Measurements from ENCODE around the gene BGN. TPM values are rescaled to one million over a fixed set of nuclear protein-coding genes. Genes with fewer than 3 reads are reported as not detected.

The BGN gene
- polyA plus RNA-seq, 4 donors: 3.1 to 23.2 (median 12.6) TPM

DNA sequence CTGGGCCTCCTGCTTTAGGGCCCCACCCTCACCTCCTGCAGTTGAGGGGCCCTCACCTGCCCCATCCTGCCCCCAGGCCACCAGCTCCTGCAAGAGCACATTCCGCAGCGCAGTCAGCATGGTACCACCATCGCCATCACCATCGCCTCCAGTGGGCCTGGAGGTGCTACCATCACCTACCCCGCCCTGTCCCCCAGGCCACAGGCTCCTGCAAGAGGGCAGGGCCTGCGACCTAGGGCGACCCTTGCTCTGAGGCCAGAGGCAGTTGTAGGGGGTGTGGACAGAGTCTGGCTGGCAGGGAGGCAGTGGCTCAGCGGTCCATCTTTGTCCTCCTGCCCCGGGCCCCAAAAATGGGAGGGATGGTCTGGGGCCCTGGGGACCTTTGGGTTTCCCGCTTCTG lies 20.5 kb upstream of the BGN start:
- no peak for FAIRE-seq
- Histone ChIP-seq H3K27ac (ENCODE audit: low read depth in 1 of 3, low read length in 2 of 3) (no peak overlapping the region), H3K4me3 (ENCODE audit: low read depth in 1 of 3, low read length in 3 of 3) (no peak overlapping the region), H3K9me3 (ENCODE audit: control insufficient read depth in 2 of 2, insufficient read depth in 1 of 2, low read depth in 1 of 2, low read length in 1 of 2) (no peaks in the 10 kb centered on the region), H3K27me3 (ENCODE audit: control insufficient read depth in 3 of 3, insufficient read depth in 3 of 3, low read length in 3 of 3) (no peaks in the 10 kb centered on the region), H3K4me1 (ENCODE audit: control insufficient read depth in 3 of 3, insufficient read depth in 2 of 3, low read depth in 1 of 3, low read length in 2 of 3) (peaks cover 0 to 19% (median 3%) of the 10 kb centered on the region in 3 donors), H3K36me3 (ENCODE audit: control insufficient read depth in 3 of 3, insufficient read depth in 2 of 3, low read depth in 1 of 3, low read length in 3 of 3) (no peaks in the 10 kb centered on the region)
- DNase-seq: no peak
- WGBS, 3 donors: 77 to 84% (median 78%) methylated on average over 8 to 10 of the region's 10 CpGs

DNA sequence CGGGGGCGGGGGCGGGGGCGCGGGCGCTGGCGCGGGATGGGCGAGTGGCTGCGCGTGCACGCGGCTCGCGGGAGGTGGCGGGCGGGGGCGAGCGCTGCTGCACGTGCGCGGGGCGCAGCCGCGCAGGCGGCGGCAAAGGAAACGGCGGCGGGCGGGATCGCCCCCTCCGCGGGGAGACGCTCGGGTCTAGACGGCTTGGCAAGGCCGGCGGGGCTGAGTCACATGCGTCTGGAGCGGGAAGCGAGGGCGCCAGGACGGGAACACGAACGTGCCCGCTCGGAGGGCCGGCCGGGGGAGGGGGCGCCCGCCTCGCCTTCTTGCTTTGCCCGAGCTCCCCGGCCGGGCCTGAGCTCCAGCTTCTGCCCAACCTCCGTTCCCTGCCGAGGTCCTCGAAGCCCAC lies 20.1 kb upstream of the BGN start:
- peaks cover 0 to 19% (median 3%) of the 10 kb centered on the region in 3 donors for H3K4me1 ChIP-seq (ENCODE audit: control insufficient read depth in 3 of 3, insufficient read depth in 2 of 3, low read depth in 1 of 3, low read length in 2 of 3)
- peak overlapping the region in 2 of 3 donors; percentile 15 to 32 for H3K4me3 ChIP-seq (ENCODE audit: low read depth in 1 of 3, low read length in 3 of 3)
- peak; percentile 1 to 61 for DNase-seq
- no peaks in the 10 kb centered on the region for H3K9me3 ChIP-seq (ENCODE audit: control insufficient read depth in 2 of 2, insufficient read depth in 1 of 2, low read depth in 1 of 2, low read length in 1 of 2)
- no peaks in the 10 kb centered on the region for H3K36me3 ChIP-seq (ENCODE audit: control insufficient read depth in 3 of 3, insufficient read depth in 2 of 3, low read depth in 1 of 3, low read length in 3 of 3)
- peak overlapping the region in 1 of 3 donors; percentile 31 for H3K27ac ChIP-seq (ENCODE audit: low read depth in 1 of 3, low read length in 2 of 3)
- WGBS, 3 donors: 2 to 36% (median 17%) methylated on average over 10 to 59 of the region's 59 CpGs
- no peak for FAIRE-seq
- H3K27me3 ChIP-seq (ENCODE audit: control insufficient read depth in 3 of 3, insufficient read depth in 3 of 3, low read length in 3 of 3): no peaks in the 10 kb centered on the region

DNA sequence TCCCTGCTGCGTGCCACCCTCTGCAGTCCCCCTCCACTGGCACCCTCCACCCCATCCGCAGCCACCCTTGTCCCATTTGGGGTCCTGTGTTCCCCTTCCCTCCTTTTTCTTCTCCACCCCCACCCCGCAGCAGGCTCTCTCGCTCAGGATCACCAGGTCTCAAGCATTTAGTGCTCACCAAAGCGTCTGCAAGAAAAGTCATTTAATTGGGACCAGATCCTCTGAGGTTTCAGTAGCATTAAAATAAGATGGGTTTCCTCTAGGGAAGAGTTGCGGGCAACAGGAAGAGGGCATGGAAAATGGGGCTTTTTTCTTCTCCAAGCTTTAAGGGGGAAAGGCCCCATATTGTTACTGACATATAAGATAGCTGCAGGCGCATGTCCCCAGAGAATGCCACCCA lies 19.5 kb upstream of the BGN start:
- Histone ChIP-seq H3K27ac (ENCODE audit: low read depth in 1 of 3, low read length in 2 of 3) (no peak overlapping the region), H3K4me3 (ENCODE audit: low read depth in 1 of 3, low read length in 3 of 3) (peak overlapping the region in 1 of 3 donors; percentile 15), H3K4me1 (ENCODE audit: control insufficient read depth in 3 of 3, insufficient read depth in 2 of 3, low read depth in 1 of 3, low read length in 2 of 3) (peaks cover 0 to 19% (median 3%) of the 10 kb centered on the region in 3 donors), H3K27me3 (ENCODE audit: control insufficient read depth in 3 of 3, insufficient read depth in 3 of 3, low read length in 3 of 3) (no peaks in the 10 kb centered on the region), H3K9me3 (ENCODE audit: control insufficient read depth in 2 of 2, insufficient read depth in 1 of 2, low read depth in 1 of 2, low read length in 1 of 2) (no peaks in the 10 kb centered on the region), H3K36me3 (ENCODE audit: control insufficient read depth in 3 of 3, insufficient read depth in 2 of 3, low read depth in 1 of 3, low read length in 3 of 3) (no peaks in the 10 kb centered on the region)
- FAIRE-seq: no peak
- DNase-seq: no peak
- WGBS, 3 donors: 66 to 88% (median 85%) methylated on average over 6 to 7 of the region's 7 CpGs

DNA sequence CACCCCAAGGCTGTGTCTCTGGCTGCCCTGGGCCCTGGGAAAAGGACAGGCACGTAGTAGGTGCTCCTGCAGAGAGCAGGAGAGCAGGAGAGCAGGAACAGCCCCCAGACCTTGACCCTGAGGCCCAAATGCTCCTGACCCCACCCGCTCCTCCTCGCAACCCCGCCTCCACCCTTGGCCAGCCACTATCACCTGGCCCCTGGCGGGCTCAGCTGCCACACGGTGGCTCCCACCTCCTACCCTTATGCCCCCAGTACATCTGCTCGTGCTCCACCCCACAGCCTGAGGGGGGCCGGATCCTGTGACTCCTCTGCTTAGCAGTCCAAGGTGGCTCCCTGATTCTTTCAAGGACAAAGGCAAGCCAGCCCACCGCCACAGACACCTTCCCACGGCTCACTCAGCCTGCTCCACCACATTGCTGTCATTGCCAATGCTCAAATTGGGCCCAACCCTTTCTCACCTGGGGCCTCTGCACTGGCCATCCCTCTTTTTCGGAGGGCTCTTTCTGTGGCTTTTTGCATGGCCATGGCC lies 19.0 kb upstream of the BGN start:
- H3K9me3 ChIP-seq (ENCODE audit: control insufficient read depth in 2 of 2, insufficient read depth in 1 of 2, low read depth in 1 of 2, low read length in 1 of 2): no peaks in the 10 kb centered on the region
- H3K4me1 ChIP-seq (ENCODE audit: control insufficient read depth in 3 of 3, insufficient read depth in 2 of 3, low read depth in 1 of 3, low read length in 2 of 3): peaks cover 0 to 19% (median 3%) of the 10 kb centered on the region in 3 donors
- no peaks in the 10 kb centered on the region for H3K36me3 ChIP-seq (ENCODE audit: control insufficient read depth in 3 of 3, insufficient read depth in 2 of 3, low read depth in 1 of 3, low read length in 3 of 3)
- H3K27ac ChIP-seq (ENCODE audit: low read depth in 1 of 3, low read length in 2 of 3): no peak overlapping the region
- no peak overlapping the region for H3K4me3 ChIP-seq (ENCODE audit: low read depth in 1 of 3, low read length in 3 of 3)
- FAIRE-seq: no peak
- 55 to 86% (median 64%) methylated on average over 9 to 11 of the region's 11 CpGs for WGBS, 3 donors
- DNase-seq: no peak
- H3K27me3 ChIP-seq (ENCODE audit: control insufficient read depth in 3 of 3, insufficient read depth in 3 of 3, low read length in 3 of 3): no peaks in the 10 kb centered on the region

DNA sequence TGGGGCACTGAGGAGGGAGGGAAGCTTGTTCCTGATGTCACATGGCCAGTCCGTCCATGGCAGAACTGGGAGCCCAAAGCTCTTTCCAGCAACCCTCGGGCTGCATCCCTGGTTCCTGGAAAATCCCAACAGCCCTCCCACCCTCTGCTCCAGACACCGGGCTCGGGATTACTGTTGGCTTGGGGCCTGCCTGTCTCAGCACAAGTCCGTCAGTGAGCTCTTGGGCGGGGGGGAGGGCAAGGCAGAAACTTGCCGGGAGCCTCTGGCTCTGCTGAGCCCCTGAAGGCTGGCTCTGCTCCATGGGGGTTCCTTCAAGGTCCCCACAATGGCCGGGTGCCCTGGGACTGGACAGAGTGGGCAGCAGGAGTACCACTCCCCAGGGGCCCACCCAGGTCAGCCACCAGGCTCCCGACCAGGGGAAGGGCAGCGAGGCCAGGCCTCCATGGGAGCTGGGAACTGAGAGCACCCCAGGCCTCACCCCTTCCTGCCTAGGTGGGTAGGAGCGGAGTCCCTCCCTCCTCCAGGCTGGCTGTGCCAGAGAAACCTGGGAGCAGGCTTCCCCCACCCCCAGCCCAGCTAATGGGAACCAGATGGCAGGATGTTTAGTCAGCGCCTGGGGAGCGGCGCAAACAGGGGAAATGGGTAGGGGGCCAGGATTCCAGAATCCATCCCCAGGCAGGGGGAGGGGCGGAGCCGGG lies 18.0 kb upstream of the BGN start:
- Histone ChIP-seq H3K4me3 (ENCODE audit: low read depth in 1 of 3, low read length in 3 of 3) (no peak overlapping the region), H3K36me3 (ENCODE audit: control insufficient read depth in 3 of 3, insufficient read depth in 2 of 3, low read depth in 1 of 3, low read length in 3 of 3) (no peaks in the 10 kb centered on the region), H3K27me3 (ENCODE audit: control insufficient read depth in 3 of 3, insufficient read depth in 3 of 3, low read length in 3 of 3) (no peaks in the 10 kb centered on the region), H3K9me3 (ENCODE audit: control insufficient read depth in 2 of 2, insufficient read depth in 1 of 2, low read depth in 1 of 2, low read length in 1 of 2) (no peaks in the 10 kb centered on the region), H3K27ac (ENCODE audit: low read depth in 1 of 3, low read length in 2 of 3) (peak overlapping the region in 1 of 3 donors; percentile 28), H3K4me1 (ENCODE audit: control insufficient read depth in 3 of 3, insufficient read depth in 2 of 3, low read depth in 1 of 3, low read length in 2 of 3) (peaks cover 0 to 13% (median 3%) of the 10 kb centered on the region in 3 donors)
- 63 to 90% (median 79%) methylated on average over 7 to 16 of the region's 16 CpGs for WGBS, 3 donors
- DNase-seq (no peak), FAIRE-seq (no peak)

DNA sequence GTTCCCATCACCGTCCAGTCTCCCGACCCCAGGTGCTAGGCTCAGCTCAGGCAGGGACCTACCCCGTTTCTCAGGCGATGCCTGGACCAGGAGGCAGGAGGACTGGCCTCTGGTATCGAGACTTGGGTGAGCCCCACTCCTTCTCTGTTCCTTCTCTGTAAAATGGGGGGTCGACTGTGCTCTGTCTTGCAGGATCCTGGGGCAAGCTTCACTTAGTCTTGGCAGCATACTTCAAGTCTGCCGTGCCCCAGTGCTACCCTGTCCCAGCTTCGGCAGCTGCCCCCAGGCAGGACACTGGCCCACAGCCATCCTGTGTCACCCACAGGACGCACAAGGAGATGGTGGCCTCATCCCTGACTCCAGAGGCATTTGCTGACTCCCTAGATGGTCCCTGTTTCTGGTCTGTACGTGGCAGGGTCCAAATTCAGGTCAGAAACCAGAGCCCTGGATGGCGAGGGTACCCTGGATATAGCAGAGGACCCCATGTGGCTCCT lies 17.4 kb upstream of the BGN start:
- H3K9me3 ChIP-seq (ENCODE audit: control insufficient read depth in 2 of 2, insufficient read depth in 1 of 2, low read depth in 1 of 2, low read length in 1 of 2): no peaks in the 10 kb centered on the region
- H3K27ac ChIP-seq (ENCODE audit: low read depth in 1 of 3, low read length in 2 of 3): peak overlapping the region in 1 of 3 donors; percentile 28
- no peak overlapping the region for H3K4me3 ChIP-seq (ENCODE audit: low read depth in 1 of 3, low read length in 3 of 3)
- FAIRE-seq (no peak), DNase-seq (no peak)
- WGBS, 3 donors: 63 to 69% (median 66%) methylated on average over 8 to 11 of the region's 11 CpGs
- no peaks in the 10 kb centered on the region for H3K27me3 ChIP-seq (ENCODE audit: control insufficient read depth in 3 of 3, insufficient read depth in 3 of 3, low read length in 3 of 3)
- no peaks in the 10 kb centered on the region for H3K36me3 ChIP-seq (ENCODE audit: control insufficient read depth in 3 of 3, insufficient read depth in 2 of 3, low read depth in 1 of 3, low read length in 3 of 3)
- H3K4me1 ChIP-seq (ENCODE audit: control insufficient read depth in 3 of 3, insufficient read depth in 2 of 3, low read depth in 1 of 3, low read length in 2 of 3): peaks cover 0 to 13% (median 3%) of the 10 kb centered on the region in 3 donors

DNA sequence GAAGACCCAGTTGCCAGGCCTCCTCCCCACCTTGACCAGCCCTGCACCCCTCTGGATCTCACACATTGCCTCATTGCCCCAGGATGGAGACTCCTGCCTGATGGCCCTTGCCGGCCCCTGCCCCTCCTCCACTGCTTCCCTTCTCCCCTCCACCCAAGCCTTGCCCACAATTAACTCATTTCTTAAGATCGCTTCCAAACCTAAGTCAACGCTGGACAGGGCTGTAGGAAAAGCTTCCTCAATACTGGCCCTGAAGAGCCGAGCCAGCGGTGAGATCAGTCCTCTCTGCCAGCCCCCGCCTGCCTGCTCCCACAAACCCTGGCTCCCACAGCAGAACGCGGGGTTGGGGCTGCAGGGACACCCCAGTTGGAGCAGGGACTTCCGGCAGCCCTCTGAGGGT lies 16.9 kb upstream of the BGN start:
- DNase-seq: no peak
- H3K9me3 ChIP-seq (ENCODE audit: control insufficient read depth in 2 of 2, insufficient read depth in 1 of 2, low read depth in 1 of 2, low read length in 1 of 2): no peaks in the 10 kb centered on the region
- 72 to 80% (median 74%) methylated on average over 9 of the region's 9 CpGs for WGBS, 3 donors
- H3K27me3 ChIP-seq (ENCODE audit: control insufficient read depth in 3 of 3, insufficient read depth in 3 of 3, low read length in 3 of 3): no peaks in the 10 kb centered on the region
- H3K4me1 ChIP-seq (ENCODE audit: control insufficient read depth in 3 of 3, insufficient read depth in 2 of 3, low read depth in 1 of 3, low read length in 2 of 3): peaks cover 0 to 13% (median 3%) of the 10 kb centered on the region in 3 donors
- no peak for FAIRE-seq
- H3K27ac ChIP-seq (ENCODE audit: low read depth in 1 of 3, low read length in 2 of 3): peak overlapping the region in 1 of 3 donors; percentile 28
- no peaks in the 10 kb centered on the region for H3K36me3 ChIP-seq (ENCODE audit: control insufficient read depth in 3 of 3, insufficient read depth in 2 of 3, low read depth in 1 of 3, low read length in 3 of 3)
- no peak overlapping the region for H3K4me3 ChIP-seq (ENCODE audit: low read depth in 1 of 3, low read length in 3 of 3)

DNA sequence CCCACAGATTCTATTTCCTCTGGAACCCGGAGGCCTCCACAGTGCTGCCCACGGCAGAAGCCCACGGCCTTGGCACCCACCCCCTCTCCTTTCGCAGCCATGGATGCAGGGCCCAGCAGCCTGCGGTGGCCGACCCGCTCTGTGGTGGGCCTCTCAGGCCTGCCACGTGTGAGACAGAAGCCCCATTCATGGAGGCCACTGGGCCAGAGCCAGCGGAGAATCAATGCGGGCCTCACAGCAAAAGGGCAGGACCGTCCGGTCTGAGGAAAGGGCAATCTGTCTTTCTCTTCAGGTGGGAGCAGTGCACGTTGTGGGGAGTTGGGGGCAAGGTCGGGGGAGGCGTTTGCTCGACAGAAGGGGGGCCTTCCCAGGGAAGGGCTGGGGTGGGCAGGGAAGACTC lies 16.0 kb upstream of the BGN start:
- no peak overlapping the region for H3K27ac ChIP-seq (ENCODE audit: low read depth in 1 of 3, low read length in 2 of 3)
- 78 to 85% (median 81%) methylated on average over 10 to 16 of the region's 16 CpGs for WGBS, 3 donors
- DNase-seq (no peak), FAIRE-seq (no peak)
- no peaks in the 10 kb centered on the region for H3K36me3 ChIP-seq (ENCODE audit: control insufficient read depth in 3 of 3, insufficient read depth in 2 of 3, low read depth in 1 of 3, low read length in 3 of 3)
- no peaks in the 10 kb centered on the region for H3K27me3 ChIP-seq (ENCODE audit: control insufficient read depth in 3 of 3, insufficient read depth in 3 of 3, low read length in 3 of 3)
- H3K9me3 ChIP-seq (ENCODE audit: control insufficient read depth in 2 of 2, insufficient read depth in 1 of 2, low read depth in 1 of 2, low read length in 1 of 2): no peaks in the 10 kb centered on the region
- no peak overlapping the region for H3K4me3 ChIP-seq (ENCODE audit: low read depth in 1 of 3, low read length in 3 of 3)
- H3K4me1 ChIP-seq (ENCODE audit: control insufficient read depth in 3 of 3, insufficient read depth in 2 of 3, low read depth in 1 of 3, low read length in 2 of 3): peaks cover 0 to 13% (median 3%) of the 10 kb centered on the region in 3 donors

All from small intestine (tissue), 7 donors.